Nephron (organoid): ENCODE results near the gene OR2Z1.

Experiments used
- H3K27ac Mint-ChIP-seq, 3 experiments: 2 replicates each; pipeline ENCODE4 v1.8.0; 2020; ENCODE audit warnings: mixed read lengths in 3 of 3, mild to moderate bottlenecking in 2 of 3, moderate library complexity in 1 of 3
- H3K27me3 Mint-ChIP-seq: 2 replicates; pipeline ENCODE4 v1.8.0; 2021; ENCODE audit warnings: low read depth, mild to moderate bottlenecking, moderate library complexity, mixed read lengths
- H3K36me3 Mint-ChIP-seq: 2 replicates; pipeline ENCODE4 v1.8.0; 2020; ENCODE audit warnings: low read depth, mixed read lengths
- H3K4me1 Mint-ChIP-seq: 2 replicates; pipeline ENCODE4 v1.8.0; 2020; ENCODE audit warnings: mixed read lengths
- H3K4me3 Mint-ChIP-seq, 3 experiments: 2 replicates each; pipeline ENCODE4 v1.8.0; 2020; ENCODE audit warnings: mild to moderate bottlenecking in 3 of 3, mixed read lengths in 3 of 3, moderate library complexity in 2 of 3
- H3K9me3 Mint-ChIP-seq: 2 replicates; pipeline ENCODE4 v1.8.0; 2020; ENCODE audit warnings: mixed read lengths
- TF ChIP-seq, protein P1 (sequence below), 3 experiments: fragments of 200-600 bp; sonication (generic); IDR thresholded peaks; one replicate each; pipeline ENCODE4 v1.5.0; 2021; ENCODE audit warnings: antibody characterized with exemption in 3 of 3; ENCODE audit not compliant: unreplicated experiment in 3 of 3

OR2Z1 gene

DNA sequence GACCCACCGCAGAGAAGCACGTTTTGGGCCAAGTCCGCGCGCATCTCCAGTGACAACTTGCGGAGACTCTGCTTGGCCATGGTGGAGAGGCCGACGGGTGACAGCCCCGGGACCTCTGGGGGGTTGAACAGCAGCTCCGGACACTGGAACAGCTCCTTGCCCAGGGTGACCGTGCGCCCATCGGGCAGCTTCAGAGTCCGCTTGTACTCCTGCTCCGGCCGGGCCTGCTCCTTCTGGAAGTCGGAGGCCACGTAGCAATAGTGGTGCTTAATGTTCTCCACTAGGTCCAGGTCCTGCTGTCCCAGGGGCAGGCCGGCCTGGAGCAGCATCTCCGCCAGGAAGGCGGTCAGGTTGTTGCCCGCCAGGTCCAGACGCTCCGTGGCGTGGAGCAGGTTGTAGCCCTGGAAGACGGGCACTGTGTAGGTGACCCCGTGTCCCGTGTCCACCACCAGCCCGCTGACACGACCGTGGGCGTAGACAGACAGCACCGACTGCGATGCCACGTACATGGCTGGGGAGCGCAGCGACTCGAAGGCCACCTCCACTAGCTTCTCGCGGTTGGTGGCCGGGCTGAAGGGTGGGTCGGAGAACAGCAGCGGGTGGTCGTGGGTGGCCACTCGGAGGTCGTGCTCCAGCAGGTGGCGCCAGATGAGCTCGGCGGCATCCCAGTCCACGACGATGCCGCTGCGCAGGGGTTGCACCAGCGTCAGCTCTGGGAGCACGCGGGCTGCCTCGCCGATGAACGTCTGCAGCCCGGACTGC is 23.6 kb upstream of the OR2Z1 start:
- Mint-ChIP-seq H3K4me1 (no peaks in the 10 kb centered on the region), H3K27me3 (peaks cover 15% of the 10 kb centered on the region), H3K36me3 (no peaks in the 10 kb centered on the region), H3K27ac (no peak overlapping the region), H3K9me3 (no peaks in the 10 kb centered on the region), H3K4me3 (no peak overlapping the region)
- TF ChIP-seq, protein P1, sequence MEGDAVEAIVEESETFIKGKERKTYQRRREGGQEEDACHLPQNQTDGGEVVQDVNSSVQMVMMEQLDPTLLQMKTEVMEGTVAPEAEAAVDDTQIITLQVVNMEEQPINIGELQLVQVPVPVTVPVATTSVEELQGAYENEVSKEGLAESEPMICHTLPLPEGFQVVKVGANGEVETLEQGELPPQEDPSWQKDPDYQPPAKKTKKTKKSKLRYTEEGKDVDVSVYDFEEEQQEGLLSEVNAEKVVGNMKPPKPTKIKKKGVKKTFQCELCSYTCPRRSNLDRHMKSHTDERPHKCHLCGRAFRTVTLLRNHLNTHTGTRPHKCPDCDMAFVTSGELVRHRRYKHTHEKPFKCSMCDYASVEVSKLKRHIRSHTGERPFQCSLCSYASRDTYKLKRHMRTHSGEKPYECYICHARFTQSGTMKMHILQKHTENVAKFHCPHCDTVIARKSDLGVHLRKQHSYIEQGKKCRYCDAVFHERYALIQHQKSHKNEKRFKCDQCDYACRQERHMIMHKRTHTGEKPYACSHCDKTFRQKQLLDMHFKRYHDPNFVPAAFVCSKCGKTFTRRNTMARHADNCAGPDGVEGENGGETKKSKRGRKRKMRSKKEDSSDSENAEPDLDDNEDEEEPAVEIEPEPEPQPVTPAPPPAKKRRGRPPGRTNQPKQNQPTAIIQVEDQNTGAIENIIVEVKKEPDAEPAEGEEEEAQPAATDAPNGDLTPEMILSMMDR (IDR thresholded peaks at IDR 0.05; ENCODE audit: unreplicated experiment in 3 of 3): no peak

DNA sequence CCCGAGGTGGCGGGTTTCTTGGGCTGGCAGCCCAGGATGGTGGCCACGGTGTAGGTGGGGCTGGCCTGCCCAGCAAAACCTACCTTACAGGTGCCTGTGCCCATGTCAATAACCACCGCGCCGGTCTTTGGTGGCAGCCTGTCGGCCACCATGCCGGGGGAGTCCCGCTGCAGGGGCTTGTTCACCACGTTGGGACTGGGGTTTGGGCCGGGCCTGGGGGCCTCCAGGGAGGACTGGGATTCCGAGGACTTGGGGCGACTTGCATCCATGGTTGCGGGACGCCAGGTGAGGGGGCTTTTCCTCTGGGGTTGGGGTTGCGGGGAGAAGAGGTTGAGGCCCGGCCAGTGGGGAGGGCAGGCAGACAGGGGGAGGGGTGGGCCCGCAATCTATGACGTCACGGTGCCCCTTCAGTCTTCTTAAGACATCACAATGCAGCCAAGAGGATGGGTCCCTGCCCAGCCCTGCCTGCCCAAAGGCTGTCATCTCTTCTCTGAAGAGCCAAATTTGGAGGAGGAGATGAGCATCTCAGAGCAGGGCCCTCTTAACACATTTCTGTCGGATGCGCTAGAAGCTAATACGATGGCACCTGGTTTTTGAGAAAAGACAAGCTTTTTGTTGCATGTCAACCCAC is 22.9 kb upstream of the OR2Z1 start, which contains the start of gene ACTL9:
Gene ACTL9, minus strand, starts transcription at position 363 of the 631 bp plus-strand sequence. Its CDS starts 94 bp downstream, at position 269.
- H3K27ac Mint-ChIP-seq: no peak within 1 kb of the TSS
- no peaks in the 10 kb centered on the region for H3K4me1 Mint-ChIP-seq
- H3K4me3 Mint-ChIP-seq: no peak within 1 kb of the TSS
- no peaks in the 10 kb centered on the region for H3K36me3 Mint-ChIP-seq
- peaks cover 19% of the 10 kb centered on the region for H3K27me3 Mint-ChIP-seq
- TF ChIP-seq, protein P1 (IDR thresholded peaks at IDR 0.05; ENCODE audit: unreplicated experiment in 3 of 3): no peak
- H3K9me3 Mint-ChIP-seq: no peaks in the 10 kb centered on the region

DNA sequence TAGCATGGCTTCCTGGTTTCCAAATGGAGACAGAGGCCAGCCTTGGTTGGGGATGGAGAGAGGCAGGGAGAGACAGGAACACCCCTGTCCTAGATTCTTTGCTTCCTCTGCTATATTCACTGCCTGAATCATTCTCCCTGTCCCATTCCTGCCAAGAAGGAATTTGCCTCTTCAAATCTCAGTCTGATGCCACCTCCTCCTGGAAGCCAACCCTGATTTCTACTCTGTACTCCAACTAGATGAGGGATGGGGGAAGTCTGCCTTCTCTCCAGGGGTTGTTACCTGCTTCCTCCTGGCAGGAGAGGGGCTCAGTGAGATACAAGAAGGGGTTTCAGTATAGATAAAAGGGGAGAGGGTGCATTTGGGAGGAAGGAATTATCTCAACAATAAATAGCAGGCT is 21.5 kb upstream of the OR2Z1 start:
- peaks cover 14% of the 10 kb centered on the region for H3K27me3 Mint-ChIP-seq
- H3K9me3 Mint-ChIP-seq: no peaks in the 10 kb centered on the region
- TF ChIP-seq, protein P1 (IDR thresholded peaks at IDR 0.05; ENCODE audit: unreplicated experiment in 3 of 3): no peak
- no peak overlapping the region for H3K4me3 Mint-ChIP-seq
- H3K4me1 Mint-ChIP-seq: no peaks in the 10 kb centered on the region
- H3K36me3 Mint-ChIP-seq: no peaks in the 10 kb centered on the region
- no peak overlapping the region for H3K27ac Mint-ChIP-seq

DNA sequence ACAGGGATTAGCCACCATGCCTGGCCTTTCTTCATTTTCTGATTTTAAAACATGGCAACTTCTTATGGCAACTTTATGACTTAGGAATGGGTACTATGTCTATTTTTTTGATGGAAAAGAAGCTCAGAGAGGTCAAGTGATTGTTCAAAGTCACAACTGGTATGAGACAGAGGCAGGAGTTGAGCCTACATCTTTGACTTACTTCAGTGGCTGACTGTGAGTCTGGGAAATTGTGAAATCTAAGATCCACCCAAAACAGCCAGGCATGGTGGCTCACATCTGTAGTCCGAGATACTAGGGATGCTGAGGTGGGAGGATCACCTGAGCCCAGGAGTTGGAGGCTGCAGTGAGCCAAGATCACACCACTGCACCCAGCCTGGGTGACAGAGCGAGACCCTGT is 20.5 kb upstream of the OR2Z1 start:
- Mint-ChIP-seq H3K27ac (no peak overlapping the region), H3K9me3 (no peaks in the 10 kb centered on the region), H3K4me1 (no peaks in the 10 kb centered on the region), H3K4me3 (no peak overlapping the region), H3K27me3 (peaks cover 7% of the 10 kb centered on the region), H3K36me3 (no peaks in the 10 kb centered on the region)
- TF ChIP-seq, protein P1 (IDR thresholded peaks at IDR 0.05; ENCODE audit: unreplicated experiment in 3 of 3): no peak

DNA sequence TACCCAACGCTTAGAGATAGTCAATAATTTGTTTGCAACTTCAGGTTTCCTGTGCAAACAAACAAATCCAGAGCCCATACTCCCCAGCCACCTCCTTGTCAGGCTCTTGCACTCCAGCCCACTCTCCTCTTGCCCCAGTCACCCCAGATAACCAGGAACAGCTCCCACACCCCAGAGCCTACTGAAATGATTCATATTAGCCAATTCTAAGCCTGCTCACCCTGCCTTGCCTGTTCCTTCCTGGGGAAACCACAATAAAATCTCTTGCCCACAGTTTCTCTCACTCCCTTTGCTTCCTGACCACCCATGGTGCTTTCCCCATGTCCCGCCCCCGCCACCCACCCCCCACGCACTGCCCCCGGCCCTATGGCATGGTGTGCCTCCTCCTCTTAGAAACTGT is 19.1 kb upstream of the OR2Z1 start:
- peaks cover 4% of the 10 kb centered on the region for H3K27me3 Mint-ChIP-seq
- no peak overlapping the region for H3K27ac Mint-ChIP-seq
- H3K4me3 Mint-ChIP-seq: no peak overlapping the region
- H3K4me1 Mint-ChIP-seq: no peaks in the 10 kb centered on the region
- TF ChIP-seq, protein P1 (IDR thresholded peaks at IDR 0.05; ENCODE audit: unreplicated experiment in 3 of 3): no peak
- H3K36me3 Mint-ChIP-seq: no peaks in the 10 kb centered on the region
- H3K9me3 Mint-ChIP-seq: no peaks in the 10 kb centered on the region
